H1 (cell line): ENCODE data around the gene NFX1. TPM values are rescaled to one million over a fixed set of nuclear protein-coding genes. Genes with fewer than 3 reads are reported as not detected.

Experiments used
- CTCF ChIA-PET: fragments of 300-600 bp; sonication (Branson Sonifier 250); formaldehyde crosslinking; loops from one replicate; lab custom pipeline; 2021; ENCODE audit not compliant: partially characterized antibody; lab: Charles Lee
- POLR2A ChIA-PET: fragments of 300-600 bp; sonication (Branson Sonifier 250); formaldehyde crosslinking; loops from one replicate; lab custom pipeline; 2021; ENCODE audit warnings: inconsistent platforms; ENCODE audit not compliant: partially characterized antibody; lab: Charles Lee
- DNase-seq, 2 experiments: peaks; one replicate each; pipeline versions ENCODE4 v3.0.0 to v3.0.0-alpha.2; 2010 to 2022; ENCODE audit warnings: low spot score in 2 of 2, low read depth in 1 of 2, mixed read lengths in 1 of 2
- FAIRE-seq: peaks from 2 replicates; lab custom pipeline; 2011; peaks lifted over from hg19 to GRCh38; lab: Jason Lieb, UNC
- H2AFZ ChIP-seq: 2 replicates; pipeline ENCODE4 v1.8.1; 2012; ENCODE audit warnings: low read length, inconsistent platforms
- H2AK5ac ChIP-seq: 2 replicates; pipeline ENCODE4 v1.6.1; 2013; ENCODE audit warnings: low read depth, low read length
- H2BK120ac ChIP-seq: replicated peaks from 2 replicates; pipeline ENCODE3; 2013; ENCODE audit warnings: low read depth, low read length, inconsistent platforms
- H2BK12ac ChIP-seq: 2 replicates; pipeline ENCODE4 v1.6.1; 2013; ENCODE audit warnings: low read depth, low read length
- H2BK15ac ChIP-seq: 2 replicates; pipeline ENCODE4 v1.6.1; 2013; ENCODE audit warnings: low read length
- H2BK20ac ChIP-seq: 2 replicates; pipeline ENCODE4 v1.6.1; 2013; ENCODE audit warnings: low read length
- H2BK5ac ChIP-seq: 2 replicates; pipeline ENCODE4 v1.6.1; 2013; ENCODE audit warnings: low read depth, low read length
- H3K14ac ChIP-seq: 2 replicates; pipeline ENCODE4 v1.6.1; 2013; ENCODE audit warnings: inconsistent platforms; ENCODE audit not compliant: insufficient read length
- H3K18ac ChIP-seq: 2 replicates; pipeline ENCODE4 v1.6.1; 2013; ENCODE audit warnings: low read length; ENCODE audit errors: extremely low read depth
- H3K23ac ChIP-seq: 2 replicates; pipeline ENCODE4 v1.6.1; 2013; ENCODE audit warnings: inconsistent platforms; ENCODE audit not compliant: insufficient read length
- H3K23me2 ChIP-seq: 2 replicates; pipeline ENCODE4 v1.6.1; 2013; ENCODE audit warnings: low read depth, low read length
- H3K27ac ChIP-seq: 2 replicates; pipeline ENCODE4 v1.6.1; 2011; ENCODE audit warnings: low read depth, low read length, inconsistent platforms
- H3K27me3 ChIP-seq, 4 experiments: replicated peaks in 1 of 4; 1 replicate in 1 of 4; 2 replicates in 3 of 4; pipeline versions ENCODE4 v1.6.1 to v1.8.1; 2011 to 2013; ENCODE audit warnings: low read length in 3 of 4, mild to moderate bottlenecking in 3 of 4, inconsistent platforms in 2 of 4, mixed read lengths in 2 of 4, moderate library complexity in 1 of 4; ENCODE audit not compliant: control insufficient read depth in 3 of 4, insufficient read depth in 3 of 4; ENCODE audit errors: extremely low read depth in 1 of 4
- H3K36me3 ChIP-seq, 4 experiments: 2 replicates each; pipeline versions ENCODE4 v1.6.1 to v1.8.1; 2011 to 2013; ENCODE audit warnings: mild to moderate bottlenecking in 4 of 4, low read length in 3 of 4, moderate library complexity in 2 of 4, control low read depth in 1 of 4, inconsistent platforms in 1 of 4; ENCODE audit not compliant: insufficient read depth in 4 of 4, control insufficient read depth in 2 of 4
- H3K4ac ChIP-seq: replicated peaks from 2 replicates; pipeline ENCODE3; 2013; ENCODE audit warnings: low read length, low read depth, mixed read lengths, inconsistent platforms; ENCODE audit not compliant: insufficient read length
- H3K4me1 ChIP-seq, 4 experiments: replicated peaks in 1 of 4; 1 replicate in 1 of 4; 2 replicates in 3 of 4; pipeline versions ENCODE4 v1.6.1 to v1.8.1; 2011 to 2013; ENCODE audit warnings: low read length in 3 of 4, inconsistent platforms in 2 of 4, mixed read lengths in 1 of 4; ENCODE audit not compliant: insufficient read depth in 4 of 4, control insufficient read depth in 3 of 4
- H3K4me2 ChIP-seq, 2 experiments: 2 replicates each; pipeline versions ENCODE4 v1.6.1 to v1.8.1; 2011 to 2013; ENCODE audit warnings: low read depth in 2 of 2, low read length in 2 of 2, control low read depth in 1 of 2, inconsistent platforms in 1 of 2, mild to moderate bottlenecking in 1 of 2; ENCODE audit not compliant: insufficient read depth in 1 of 2
- H3K4me3 ChIP-seq, 4 experiments: fragments of 200-600, 300-600 bp in 1 of 4; sonication (generic), shearing (Covaris generic), sonication (Bioruptor Twin) in 1 of 4; 2 replicates each; pipeline versions ENCODE4 v1.5.1 to v1.8.1; 2011 to 2016; ENCODE audit warnings: low read length in 4 of 4, low read depth in 3 of 4, control low read depth in 2 of 4, inconsistent platforms in 2 of 4, mild to moderate bottlenecking in 2 of 4, mixed read lengths in 1 of 4, moderate library complexity in 1 of 4; ENCODE audit not compliant: insufficient read depth in 2 of 4; ENCODE audit errors: extremely low read depth in 1 of 4
- H3K56ac ChIP-seq: replicated peaks from 2 replicates; pipeline ENCODE3; 2013; ENCODE audit warnings: low read depth, mild to moderate bottlenecking, mixed read lengths, low read length, inconsistent platforms; ENCODE audit not compliant: insufficient read length
- H3K79me1 ChIP-seq: 2 replicates; pipeline ENCODE4 v1.6.1; 2013; ENCODE audit warnings: low read depth, low read length, control low read depth
- H3K79me2 ChIP-seq, 2 experiments: 2 replicates each; pipeline versions ENCODE4 v1.6.1 to v1.8.1; 2012 to 2013; ENCODE audit warnings: low read length in 2 of 2, mild to moderate bottlenecking in 2 of 2, inconsistent platforms in 1 of 2; ENCODE audit not compliant: insufficient read depth in 2 of 2, control insufficient read depth in 1 of 2
- H3K9ac ChIP-seq, 4 experiments: replicated peaks in 1 of 4; 1 replicate in 1 of 4; 2 replicates in 3 of 4; pipeline versions ENCODE4 v1.6.1 to v1.8.1; 2011 to 2013; ENCODE audit warnings: low read depth in 3 of 4, low read length in 3 of 4, control low read depth in 2 of 4, mild to moderate bottlenecking in 2 of 4, moderate library complexity in 2 of 4, inconsistent platforms in 1 of 4; ENCODE audit errors: extremely low read depth in 1 of 4
- H3K9me3 ChIP-seq, 2 experiments: 2 replicates each; pipeline versions ENCODE4 v1.6.1 to v1.8.1; 2012 to 2013; ENCODE audit warnings: mild to moderate bottlenecking in 2 of 2, moderate library complexity in 2 of 2, control low read depth in 1 of 2, inconsistent platforms in 1 of 2, low read depth in 1 of 2, low read length in 1 of 2, mixed read lengths in 1 of 2; ENCODE audit not compliant: insufficient read depth in 2 of 2
- H4K20me1 ChIP-seq, 2 experiments: replicated peaks in 1 of 2; 2 replicates each; pipeline versions ENCODE3 to v1.8.1; 2011 to 2013; ENCODE audit warnings: inconsistent platforms in 2 of 2, low read length in 2 of 2, mild to moderate bottlenecking in 1 of 2; ENCODE audit not compliant: insufficient read depth in 2 of 2, control insufficient read depth in 1 of 2
- H4K5ac ChIP-seq: 2 replicates; pipeline ENCODE4 v1.6.1; 2013; ENCODE audit warnings: low read length, low read depth, mixed read lengths, inconsistent platforms; ENCODE audit not compliant: insufficient read length
- H4K8ac ChIP-seq: 2 replicates; pipeline ENCODE4 v1.8.0; 2013; ENCODE audit warnings: mild to moderate bottlenecking, moderate library complexity, low read length, inconsistent platforms; ENCODE audit not compliant: insufficient read depth; ENCODE audit errors: extremely low read depth
- H4K91ac ChIP-seq: replicated peaks from 2 replicates; pipeline ENCODE3; 2013; ENCODE audit warnings: low read length, mixed read lengths, inconsistent platforms; ENCODE audit not compliant: insufficient read length
- RAD21 ChIP-seq, 2 experiments: IDR thresholded peaks in 1 of 2; conservative IDR thresholded peaks in 1 of 2; 2 replicates each; pipeline ENCODE4 v1.6.1; 2011; ENCODE audit warnings: low read depth in 2 of 2, low read length in 2 of 2, improper control_type of control experiment in 1 of 2, inconsistent platforms in 1 of 2, mild to moderate bottlenecking in 1 of 2, moderate library complexity in 1 of 2
- TBP ChIP-seq: IDR thresholded peaks from 2 replicates; pipeline ENCODE4 v1.6.1; 2011; ENCODE audit warnings: low read depth, low read length, improper control_type of control experiment
- WGBS, 2 experiments: shearing (Covaris generic) in 1 of 2; methylation state at CpG; one replicate each; pipeline versions ENCODE4 v1.1.6 to v1.1.7; 2013 to 2015; ENCODE audit warnings: low lambda C conversion rate in 2 of 2, mixed read lengths in 2 of 2, inconsistent platforms in 1 of 2, low coverage in 1 of 2, missing lambda C conversion rate in 1 of 2; ENCODE audit not compliant: insufficient replicate concordance in 2 of 2, insufficient coverage in 1 of 2, insufficient read length in 1 of 2; ENCODE audit errors: extremely low coverage in 1 of 2, missing lambda C conversion rate in 1 of 2; 5-methylcytosine and 5-hydroxymethylcytosine counted together
- polyA plus RNA-seq, 7 experiments: library from polyadenylated mRNA; depleted of rRNA in 3 of 7; stranded (reverse) in 5 of 7; unstranded in 2 of 7; fragments of >200 nt in 5 of 7; fragments of 200-250 nt in 2 of 7; gene quantifications; 1 replicate in 5 of 7; 2 replicates in 1 of 7; 4 replicates in 1 of 7; pipeline versions ENCODE4 v1.2.1 to v1.2.3, GENCODE V29; 2011 to 2013; ENCODE audit warnings: missing spikeins in 2 of 7, mixed read lengths in 2 of 7
- total RNA-seq: library from RNA; stranded (reverse); fragmentation: NEBNext Ultra II Directional; extraction: Animal tissue kit (Norgen Biotek cat#: 25700); gene quantifications from 2 replicates; pipeline ENCODE4 v1.2.1, GENCODE V29; 2021

NFX1 gene
- total and polyA plus RNA-seq, 2 of the 8 experiments (the other 6 are each of a cell fraction or from before 2014, with no cell fraction given), result 19.4 to 28.4 TPM

GRCh38 chr9:33372900-33373299 is 82.6 kb downstream of the NFX1 start:
- Histone ChIP-seq H2BK20ac (no peak overlapping the region), H3K27me3 (no peaks in the 10 kb centered on the region; a peak in 1 of 7 replicates), H3K9me3 (no peaks in the 10 kb centered on the region), H4K8ac (no peak overlapping the region), H2BK12ac (no peak overlapping the region), H4K5ac (no peak overlapping the region), H3K56ac (no peak overlapping the region), H3K9ac (no peak overlapping the region), H2BK120ac (no peak overlapping the region), H3K79me1 (no peaks in the 10 kb centered on the region; the same call in 1 of the 2 replicates), H3K23ac (no peak overlapping the region), H3K79me2 (no peaks in the 10 kb centered on the region), H3K23me2 (no peaks in the 10 kb centered on the region), H3K14ac (no peak overlapping the region), H2BK15ac (0 out of 2 replicates have a peak overlapping the region, but pooled peaks have one; percentile 16), H3K27ac (no peak overlapping the region), H2BK5ac (no peak overlapping the region), H3K4ac (no peak overlapping the region), H2AFZ (no peak overlapping the region), H3K36me3 (peaks cover 0 to 15% (median 8%) of the 10 kb centered on the region in 4 experiments; a peak in 5 of 8 replicates), H3K4me3 (no peak overlapping the region), H3K18ac (no peak overlapping the region), H4K20me1 (no peaks in the 10 kb centered on the region), H3K4me1 (no peaks in the 10 kb centered on the region; a peak in 2 of 7 replicates), H4K91ac (no peak overlapping the region), H2AK5ac (no peak overlapping the region), H3K4me2 (no peak overlapping the region)
- CTCF ChIA-PET, result interaction anchor here (1.1 to 11.2 kb wide), 11 partner anchors 9 to 351 kb away, joined by 4 to 154 read pairs (median 37); partner anchors contain the start of genes AQP3 and AQP7
- WGBS, 2 experiments, result 78% methylated on average over 3 of the region's 4 CpGs; no CpG with 5 or more reads in 1 of the 2 experiments
- no peak for FAIRE-seq
- TF ChIP-seq RAD21 (IDR thresholded peaks at IDR 0.05 in 1 of 2, conservative IDR thresholded peaks at IDR 0.05 in 1 of 2; ENCODE audit: low read depth in 2 of 2, low read length in 2 of 2) (no peak), TBP (no peak)
- DNase-seq, result no peak
- POLR2A ChIA-PET, result interaction anchor here (0.9 to 1.9 kb wide), 4 partner anchors 10 to 81 kb away, joined by 3 to 6 read pairs (median 4); no protein-coding TSS in a partner anchor
